Duodenal mucosa (tissue), 2 donors: ENCODE measurements around the gene EMILIN2.
"Not testable (repeated sequence)": the region's sequence is repeated elsewhere in the genome, so short reads cannot be mapped to it uniquely, and the experiment has no call there.

Experiments used
- H3K27ac ChIP-seq: one replicate; pipeline ENCODE4 v1.7.0; 2013; ENCODE audit warnings: low read depth, low read length
- H3K27me3 ChIP-seq, 2 donors: one replicate each; pipeline ENCODE4 v1.7.0; 2013; ENCODE audit warnings: low read length in 2 of 2, control low read depth in 1 of 2; ENCODE audit not compliant: insufficient read depth in 2 of 2, control insufficient read depth in 1 of 2
- H3K36me3 ChIP-seq, 2 donors: one replicate each; pipeline ENCODE4 v1.7.0; 2013; ENCODE audit warnings: low read length in 2 of 2, control low read depth in 1 of 2; ENCODE audit not compliant: insufficient read depth in 2 of 2, control insufficient read depth in 1 of 2
- H3K4me1 ChIP-seq, 2 donors: one replicate each; pipeline ENCODE4 v1.7.0; 2013; ENCODE audit warnings: low read length in 2 of 2, control low read depth in 1 of 2; ENCODE audit not compliant: insufficient read depth in 2 of 2, control insufficient read depth in 1 of 2
- H3K4me3 ChIP-seq, 2 donors: one replicate each; pipeline ENCODE4 v1.7.0; 2013; ENCODE audit warnings: low read length in 2 of 2, low read depth in 1 of 2
- H3K9ac ChIP-seq, 2 donors: one replicate each; pipeline ENCODE4 v1.7.0; 2013; ENCODE audit warnings: low read length in 2 of 2, low read depth in 1 of 2
- H3K9me3 ChIP-seq, 2 donors: one replicate each; pipeline ENCODE4 v1.7.0; 2013; ENCODE audit warnings: low read length in 2 of 2, control low read depth in 1 of 2; ENCODE audit not compliant: control insufficient read depth in 1 of 2

EMILIN2 gene

DNA sequence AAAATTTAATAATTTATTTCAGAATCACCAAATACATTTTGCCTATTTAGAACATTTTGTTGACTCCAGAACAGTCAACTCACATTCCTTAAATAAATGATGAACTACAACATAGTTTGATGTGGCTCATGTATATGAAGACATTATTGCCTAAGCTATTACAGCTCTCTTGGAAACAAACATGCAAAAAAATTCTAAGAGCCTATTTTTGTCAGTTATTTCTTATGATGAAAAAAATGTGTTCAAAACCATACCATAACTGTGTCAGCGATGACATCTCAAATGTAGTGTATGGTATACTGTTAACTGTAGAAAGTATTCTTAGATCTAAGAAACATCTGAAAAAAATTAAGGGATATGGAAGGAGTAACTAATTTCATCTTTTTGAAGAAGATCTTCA is 6.3 kb upstream of the EMILIN2 start:
- no peak overlapping the region for H3K9ac ChIP-seq
- no peak overlapping the region for H3K4me3 ChIP-seq
- no peaks in the 10 kb centered on the region for H3K4me1 ChIP-seq
- H3K9me3 ChIP-seq: no peaks in the 10 kb centered on the region
- peaks cover 10 to 17% of the 10 kb centered on the region in 2 donors for H3K27me3 ChIP-seq
- H3K27ac ChIP-seq: no peak overlapping the region
- H3K36me3 ChIP-seq: no peaks in the 10 kb centered on the region

DNA sequence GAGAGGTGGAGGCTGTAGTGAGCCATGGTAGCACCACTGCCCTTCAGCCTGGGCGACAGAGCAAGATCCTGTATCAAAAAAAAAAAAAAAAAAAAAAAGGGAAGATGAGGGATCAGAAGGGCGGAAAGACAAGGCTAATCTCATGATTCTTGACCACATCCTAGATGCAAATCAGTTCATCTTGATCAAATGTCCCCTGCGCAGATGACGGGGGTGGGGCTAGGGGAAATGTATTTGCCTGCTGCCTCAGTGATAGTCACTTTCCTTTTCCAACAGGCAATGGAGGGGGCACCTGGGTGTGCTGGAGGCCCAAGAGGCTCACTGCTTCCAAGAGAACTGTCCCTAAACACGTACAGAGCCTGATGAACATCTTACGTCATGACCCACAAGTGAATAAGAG is 3.7 kb upstream of the EMILIN2 start:
- Histone ChIP-seq H3K27me3 (peaks cover 25 to 30% of the 10 kb centered on the region in 2 donors), H3K27ac (no peak overlapping the region), H3K36me3 (no peaks in the 10 kb centered on the region)

DNA sequence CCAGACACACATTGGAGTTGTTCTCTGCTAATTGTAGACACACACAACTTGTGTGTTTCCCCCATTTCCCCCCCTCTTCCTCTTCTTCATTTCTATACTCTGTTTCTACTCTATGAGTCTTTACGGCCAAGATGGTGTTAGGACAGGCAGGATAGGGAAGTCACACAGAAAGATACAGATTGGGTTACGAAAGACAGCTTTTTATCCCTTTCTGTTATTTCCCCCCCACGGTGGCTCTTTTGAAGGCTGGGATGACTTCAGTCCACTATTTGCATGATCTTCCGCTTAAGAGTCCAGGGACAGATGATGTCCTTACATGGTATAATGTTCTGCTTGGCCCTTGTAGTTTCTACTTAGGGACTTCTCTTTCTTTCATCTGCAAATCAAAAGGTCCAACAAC is 1.6 kb upstream of the EMILIN2 start:
- Histone ChIP-seq H3K9me3 (no peaks in the 10 kb centered on the region), H3K27me3 (peaks cover 42 to 46% of the 10 kb centered on the region in 2 donors), H3K27ac (no peak overlapping the region)

More for the DNA sequence above, 3.7 kb upstream of the EMILIN2 start:
- H3K4me1 ChIP-seq: peaks cover 3 to 10% of the 10 kb centered on the region in 2 donors
- H3K9me3 ChIP-seq: no peaks in the 10 kb centered on the region
- no peak overlapping the region for H3K9ac ChIP-seq
- no peak overlapping the region for H3K4me3 ChIP-seq

DNA sequence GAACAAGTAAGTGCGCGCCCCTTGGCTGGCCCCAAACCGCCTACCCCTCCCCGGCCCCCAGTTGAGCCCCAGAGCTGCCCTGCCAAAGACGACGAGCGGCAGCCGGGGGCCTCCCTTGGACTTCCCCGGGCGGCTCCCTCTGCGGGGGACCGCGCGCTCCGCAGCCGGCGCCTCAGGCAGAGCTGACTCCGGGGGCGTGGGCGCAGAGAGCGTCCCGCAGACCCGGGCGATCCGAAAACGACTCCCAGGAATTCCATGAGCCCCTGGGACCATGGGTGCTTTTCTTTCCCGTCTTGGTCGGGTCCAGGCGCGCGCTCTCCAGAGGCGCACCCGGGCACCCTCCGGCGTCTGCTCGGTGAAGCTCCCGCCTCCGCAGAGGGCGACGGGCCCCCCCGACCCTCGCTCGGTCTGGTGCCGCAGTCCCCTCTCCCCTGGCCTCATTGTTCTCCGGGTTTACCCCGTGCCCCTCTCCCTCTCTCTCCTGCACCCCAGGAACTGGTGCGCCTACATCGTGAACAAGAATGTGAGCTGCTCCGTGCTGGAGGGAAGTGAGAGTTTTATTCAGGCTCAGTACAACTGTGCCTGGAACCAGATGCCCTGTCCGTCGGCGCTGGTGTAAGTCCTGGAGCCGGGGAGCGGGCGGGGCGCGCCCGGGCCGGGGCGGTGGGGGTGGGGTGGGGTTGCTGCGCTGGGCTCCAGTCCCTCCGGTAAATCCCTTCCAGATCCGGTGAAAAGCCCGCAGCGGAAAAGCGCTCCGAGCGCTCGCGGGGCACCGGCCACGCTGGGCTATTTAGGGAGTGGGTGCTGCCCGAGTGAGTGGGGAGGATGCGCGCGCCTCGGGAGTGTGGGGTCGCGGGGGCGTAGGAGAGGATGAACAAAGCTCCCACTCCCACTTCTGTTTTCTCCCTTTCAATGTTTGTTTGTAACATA is 776 bp downstream of the EMILIN2 start:
- Histone ChIP-seq H3K27ac (no peak overlapping the region), H3K4me3 (peak overlapping the region; percentile 44 to 54), H3K4me1 (peaks cover 5 to 11% of the 10 kb centered on the region in 2 donors), H3K27me3 (peaks cover 38 to 42% of the 10 kb centered on the region in 2 donors), H3K9me3 (no peaks in the 10 kb centered on the region), H3K36me3 (no peaks in the 10 kb centered on the region), H3K9ac (no peak overlapping the region)

More for the DNA sequence above, 1.6 kb upstream of the EMILIN2 start:
- Histone ChIP-seq H3K4me1 (peaks cover 5 to 11% of the 10 kb centered on the region in 2 donors), H3K36me3 (no peaks in the 10 kb centered on the region), H3K4me3 (no peak overlapping the region), H3K9ac (no peak overlapping the region)

DNA sequence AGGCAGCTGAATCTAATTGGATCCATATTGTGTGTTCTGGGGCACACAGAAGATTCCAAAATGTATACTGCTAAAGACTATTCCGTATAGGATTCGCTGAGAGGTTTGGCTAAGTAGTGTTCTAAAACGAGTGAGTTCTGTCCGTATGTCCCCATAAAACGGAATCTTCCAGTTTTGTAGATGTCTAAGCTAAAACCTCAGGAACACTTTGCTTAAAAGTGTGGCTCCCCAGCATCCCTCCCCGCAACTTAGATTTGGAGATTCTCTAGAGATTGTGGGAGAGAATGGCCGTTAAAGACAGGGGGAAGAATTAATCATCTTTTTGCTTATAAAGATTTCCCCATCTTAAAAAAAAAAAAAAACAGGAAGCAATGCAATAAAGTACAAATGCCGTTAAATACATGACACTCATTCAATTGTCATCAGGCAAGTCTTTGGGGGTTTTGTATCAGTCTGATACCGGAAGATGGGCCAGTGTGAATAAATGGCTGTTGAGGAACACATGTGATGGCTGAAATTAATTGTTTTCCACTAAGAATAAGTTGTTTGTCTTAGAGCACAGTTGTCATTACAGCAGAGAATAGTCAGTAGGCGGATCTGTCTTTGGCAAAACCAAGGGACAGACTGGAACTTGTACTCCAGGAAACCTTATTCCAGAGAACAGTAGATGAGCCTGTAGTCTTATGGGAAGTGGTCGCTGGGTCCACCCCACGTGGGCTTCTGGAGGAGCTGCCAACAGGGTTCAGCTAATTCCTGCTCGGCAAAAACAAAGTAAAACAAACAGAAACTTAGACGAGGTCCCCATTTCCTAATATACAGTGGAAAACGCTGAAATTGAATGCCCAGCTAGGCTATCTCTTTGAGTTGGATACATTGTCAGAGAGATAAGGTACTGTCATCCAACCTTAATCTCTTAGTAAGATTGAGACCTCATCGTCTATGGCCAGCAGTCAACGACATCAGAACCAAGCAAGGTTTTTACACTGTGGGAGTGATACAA is 1.7 kb downstream of the EMILIN2 start:
- peaks cover 5 to 11% of the 10 kb centered on the region in 2 donors for H3K4me1 ChIP-seq

DNA sequence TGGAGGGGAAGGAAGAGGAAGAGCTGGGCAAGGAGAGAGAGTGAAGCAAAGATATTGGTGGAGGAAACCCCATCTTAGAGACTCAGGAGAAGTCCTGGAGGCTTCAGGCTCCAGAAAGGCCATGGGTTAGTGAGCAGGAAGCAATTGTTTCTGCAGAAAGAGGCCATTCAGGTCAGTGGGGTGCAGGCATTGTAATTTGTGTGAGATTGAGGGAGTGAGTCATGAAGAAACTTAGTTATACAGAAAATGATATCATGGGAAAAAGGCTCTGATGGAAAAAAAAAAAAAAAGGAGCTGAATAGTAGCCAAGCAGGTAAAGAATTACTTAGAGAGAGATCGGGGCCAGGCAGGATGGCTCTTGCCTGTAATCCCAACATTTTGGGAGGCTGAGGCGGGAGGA is 4.0 kb downstream of the EMILIN2 start:
- Histone ChIP-seq H3K4me1 (peaks cover 5 to 11% of the 10 kb centered on the region in 2 donors), H3K4me3 (no peak overlapping the region), H3K9ac (no peak overlapping the region), H3K27me3 (peaks cover 31 to 32% of the 10 kb centered on the region in 2 donors), H3K9me3 (no peaks in the 10 kb centered on the region), H3K36me3 (no peaks in the 10 kb centered on the region), H3K27ac (no peak overlapping the region)

More for the DNA sequence above, 1.7 kb downstream of the EMILIN2 start:
- Histone ChIP-seq H3K36me3 (no peaks in the 10 kb centered on the region), H3K27ac (no peak overlapping the region), H3K27me3 (peaks cover 33 to 42% of the 10 kb centered on the region in 2 donors), H3K4me3 (peak overlapping the region; percentile 32 to 44), H3K9ac (no peak overlapping the region), H3K9me3 (no peaks in the 10 kb centered on the region)

DNA sequence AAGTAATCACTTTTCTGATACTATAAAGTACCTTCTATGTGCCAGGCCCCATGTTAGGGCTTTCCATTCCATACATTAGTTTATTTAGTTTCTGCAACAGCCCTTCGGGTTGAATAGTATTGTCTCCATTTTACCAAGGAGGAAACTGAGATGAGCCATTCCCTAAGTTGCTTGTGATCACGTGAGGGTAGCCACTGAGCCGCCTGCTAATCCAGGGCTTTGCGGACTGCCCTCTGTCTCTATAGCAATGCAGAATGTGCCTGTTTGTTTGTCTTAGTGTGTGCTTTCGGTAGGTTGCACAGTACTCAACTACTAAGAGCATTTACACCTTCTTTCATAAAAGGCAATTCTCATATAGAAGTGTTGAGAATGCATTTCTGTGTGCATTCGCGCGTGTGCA is 5.0 kb downstream of the EMILIN2 start:
- Histone ChIP-seq H3K9ac (no peak overlapping the region), H3K4me1 (peaks cover 5 to 7% of the 10 kb centered on the region in 2 donors), H3K9me3 (no peaks in the 10 kb centered on the region), H3K27ac (no peak overlapping the region), H3K36me3 (no peaks in the 10 kb centered on the region), H3K27me3 (peaks cover 22 to 24% of the 10 kb centered on the region in 2 donors), H3K4me3 (no peak overlapping the region)

DNA sequence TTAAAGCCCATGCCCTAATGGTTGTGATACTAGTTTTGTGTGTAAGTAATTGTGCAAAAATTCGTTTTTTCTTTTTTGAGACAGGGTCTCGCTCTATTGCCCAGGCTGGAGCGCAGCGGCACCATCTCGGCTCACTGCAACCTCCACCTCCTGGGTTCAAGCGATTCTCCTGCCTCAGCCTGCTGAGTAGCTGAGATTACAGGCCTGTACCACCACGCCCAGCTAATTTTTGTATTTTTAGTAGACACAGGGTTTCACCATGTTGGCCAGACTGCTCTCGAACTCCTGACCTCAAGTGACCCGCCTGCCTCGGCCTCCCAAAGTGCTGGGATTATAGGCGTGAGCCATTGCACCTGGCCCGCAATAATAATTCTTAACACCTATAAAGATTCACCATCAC is 5.7 kb downstream of the EMILIN2 start:
- H3K36me3 ChIP-seq, H3K4me1 ChIP-seq, H3K27ac ChIP-seq, H3K9ac ChIP-seq, H3K9me3 ChIP-seq, H3K4me3 ChIP-seq: not testable (repeated sequence)
- peaks cover 19 to 26% of the 10 kb centered on the region in 2 donors for H3K27me3 ChIP-seq

DNA sequence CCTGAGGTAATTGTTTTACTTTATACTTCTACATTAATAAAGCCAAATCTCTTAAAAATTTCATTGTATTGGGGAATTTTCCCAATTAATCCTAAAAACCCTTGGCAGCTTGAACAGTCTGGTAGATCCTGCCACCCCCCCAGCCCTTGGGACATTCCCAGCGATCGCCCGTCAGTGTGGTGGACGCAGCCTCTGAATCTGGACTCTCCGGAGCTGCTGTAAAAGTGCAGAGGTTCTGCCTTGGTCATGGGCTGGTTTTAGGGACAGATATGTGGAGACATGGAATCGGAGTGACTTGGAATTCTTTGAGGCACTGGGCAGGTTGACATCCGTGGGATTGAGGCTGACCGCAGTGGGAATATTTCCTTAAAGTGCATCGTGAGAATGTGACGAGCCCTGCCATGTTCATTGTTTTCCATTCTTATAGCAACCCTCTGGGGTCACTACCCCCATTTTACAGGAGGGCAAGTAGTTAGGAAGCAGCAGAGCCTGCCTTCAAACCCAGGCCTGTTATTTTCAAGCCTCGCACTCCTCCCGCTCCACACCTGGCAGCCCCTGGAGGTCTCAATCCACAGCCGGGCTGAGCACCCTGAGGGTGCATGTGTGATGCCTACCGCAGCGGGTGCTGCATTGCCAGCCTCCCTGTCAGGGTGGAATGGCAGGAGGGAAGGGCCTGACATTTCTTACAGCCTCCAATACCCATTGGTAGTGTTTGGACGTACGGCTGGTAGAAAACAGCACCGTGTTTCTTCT is 6.5 kb downstream of the EMILIN2 start:
- Histone ChIP-seq H3K4me1 (peaks cover 3 to 4% of the 10 kb centered on the region in 2 donors), H3K27me3 (peaks cover 15 to 20% of the 10 kb centered on the region in 2 donors), H3K9me3 (no peaks in the 10 kb centered on the region), H3K9ac (no peak overlapping the region), H3K4me3 (no peak overlapping the region), H3K36me3 (no peaks in the 10 kb centered on the region), H3K27ac (no peak overlapping the region)
